HG02870 (cell line): ENCODE data around the gene MADD.

ENCODE experiments used
- ATAC-seq: cut with Tn5 transposase; IDR thresholded peaks from one replicate; pipeline ENCODE4 v1.9.1; 2021; ENCODE audit warnings: mild to moderate bottlenecking, moderate library complexity; ENCODE audit not compliant: unreplicated experiment

Gene MADD

GRCh38 chr11:47269829-47270305 is at the start of gene MADD:
MADD (plus strand) TSS chr11:47270133.
- ATAC-seq: peak; percentile 62

GRCh38 chr11:47220401-47220821 is 49.5 kb upstream of the MADD start:
- no peak for ATAC-seq

GRCh38 chr11:47222696-47223095 is 47.2 kb upstream of the MADD start:
- no peak for ATAC-seq

GRCh38 chr11:47225552-47226400 is 44.2 kb upstream of the MADD start:
- ATAC-seq: peak; percentile 89

GRCh38 chr11:47229161-47229560 is 40.8 kb upstream of the MADD start:
- ATAC-seq: no peak

GRCh38 chr11:47233051-47233450 is 36.9 kb upstream of the MADD start:
- ATAC-seq: no peak

GRCh38 chr11:47233989-47234668 is 35.8 kb upstream of the MADD start:
- ATAC-seq: no peak

- no peak for ATAC-seq
Measured at GRCh38 chr11:47234669-47235100, 35.2 kb upstream of the MADD start.

- no peak for ATAC-seq
Measured at GRCh38 chr11:47235163-47235562, 34.8 kb upstream of the MADD start.

- ATAC-seq: no peak
Measured at GRCh38 chr11:47236482-47236881, 33.5 kb upstream of the MADD start.

- no peak for ATAC-seq
Measured at GRCh38 chr11:47239852-47240251, 30.1 kb upstream of the MADD start.

- no peak for ATAC-seq
Measured at GRCh38 chr11:47241841-47242301, 28.1 kb upstream of the MADD start.

GRCh38 chr11:47242596-47243192 is 27.2 kb upstream of the MADD start:
- ATAC-seq: no peak

- ATAC-seq: no peak
Measured at GRCh38 chr11:47243454-47243853, 26.5 kb upstream of the MADD start.

GRCh38 chr11:47244448-47245350 is 25.2 kb upstream of the MADD start:
- no peak for ATAC-seq

GRCh38 chr11:47245611-47246357 is 24.1 kb upstream of the MADD start:
- no peak for ATAC-seq

- ATAC-seq: no peak
Measured at GRCh38 chr11:47247502-47247901, 22.4 kb upstream of the MADD start.

- peak; percentile 35 for ATAC-seq
Measured at GRCh38 chr11:47248304-47248663, 21.6 kb upstream of the MADD start.

- ATAC-seq: peak; percentile 89
Measured at GRCh38 chr11:47248664-47249377, 21.1 kb upstream of the MADD start, which contains the start of gene ACP2. ACP2 (minus strand) TSS chr11:47248814; CDS start chr11:47248789, 25 bp downstream.
